Prostate gland (tissue), 2 donors: ENCODE data around the gene DOCK11.

ENCODE experiments used
- POLR2A ChIP-seq: fragments of 450-650 bp; IDR thresholded peaks from one replicate; pipeline ENCODE4 v1.6.1; 2016; ENCODE audit warnings: antibody characterized with exemption, mild to moderate bottlenecking
- POLR2AphosphoS5 ChIP-seq: sonication (generic); formaldehyde crosslinking; IDR thresholded peaks from one replicate; pipeline ENCODE4 v1.6.1; 2017; ENCODE audit warnings: antibody characterized with exemption
- TF ChIP-seq, protein P1 (sequence below), 4 experiments: fragments of 200-600 bp in 2 of 4; fragments of 450-650 bp in 2 of 4; sonication (generic) in 2 of 4; IDR thresholded peaks; 1 replicate in 3 of 4; 2 replicates in 1 of 4; pipeline ENCODE4 v1.5.1; 2016 to 2019; ENCODE audit warnings: antibody characterized with exemption in 4 of 4, mild to moderate bottlenecking in 2 of 4, moderate library complexity in 2 of 4

DNA sequence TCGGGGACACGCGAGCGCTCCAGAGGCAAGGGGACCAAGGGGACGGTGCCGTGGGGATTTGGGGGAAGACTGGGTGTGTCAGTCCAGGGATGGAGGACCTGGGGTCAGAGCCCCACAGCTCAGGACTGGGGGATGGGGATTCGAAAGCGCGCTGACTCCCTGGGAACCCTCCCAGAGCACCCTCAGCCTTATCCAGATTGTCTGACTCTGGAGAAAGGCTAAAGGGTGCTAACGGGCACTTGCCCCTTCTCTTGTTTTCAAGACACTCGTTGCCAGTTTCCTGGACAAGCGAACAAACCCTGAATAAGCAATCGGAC is 1.1 kb downstream of the DOCK11 start:
- TF ChIP-seq, protein P1, sequence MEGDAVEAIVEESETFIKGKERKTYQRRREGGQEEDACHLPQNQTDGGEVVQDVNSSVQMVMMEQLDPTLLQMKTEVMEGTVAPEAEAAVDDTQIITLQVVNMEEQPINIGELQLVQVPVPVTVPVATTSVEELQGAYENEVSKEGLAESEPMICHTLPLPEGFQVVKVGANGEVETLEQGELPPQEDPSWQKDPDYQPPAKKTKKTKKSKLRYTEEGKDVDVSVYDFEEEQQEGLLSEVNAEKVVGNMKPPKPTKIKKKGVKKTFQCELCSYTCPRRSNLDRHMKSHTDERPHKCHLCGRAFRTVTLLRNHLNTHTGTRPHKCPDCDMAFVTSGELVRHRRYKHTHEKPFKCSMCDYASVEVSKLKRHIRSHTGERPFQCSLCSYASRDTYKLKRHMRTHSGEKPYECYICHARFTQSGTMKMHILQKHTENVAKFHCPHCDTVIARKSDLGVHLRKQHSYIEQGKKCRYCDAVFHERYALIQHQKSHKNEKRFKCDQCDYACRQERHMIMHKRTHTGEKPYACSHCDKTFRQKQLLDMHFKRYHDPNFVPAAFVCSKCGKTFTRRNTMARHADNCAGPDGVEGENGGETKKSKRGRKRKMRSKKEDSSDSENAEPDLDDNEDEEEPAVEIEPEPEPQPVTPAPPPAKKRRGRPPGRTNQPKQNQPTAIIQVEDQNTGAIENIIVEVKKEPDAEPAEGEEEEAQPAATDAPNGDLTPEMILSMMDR (IDR thresholded peaks at IDR 0.05) = no peak
- TF ChIP-seq POLR2AphosphoS5 (no peak), POLR2A (no peak)
